Measurements from ENCODE around the gene TSG101.

TSG101 gene, protein sequence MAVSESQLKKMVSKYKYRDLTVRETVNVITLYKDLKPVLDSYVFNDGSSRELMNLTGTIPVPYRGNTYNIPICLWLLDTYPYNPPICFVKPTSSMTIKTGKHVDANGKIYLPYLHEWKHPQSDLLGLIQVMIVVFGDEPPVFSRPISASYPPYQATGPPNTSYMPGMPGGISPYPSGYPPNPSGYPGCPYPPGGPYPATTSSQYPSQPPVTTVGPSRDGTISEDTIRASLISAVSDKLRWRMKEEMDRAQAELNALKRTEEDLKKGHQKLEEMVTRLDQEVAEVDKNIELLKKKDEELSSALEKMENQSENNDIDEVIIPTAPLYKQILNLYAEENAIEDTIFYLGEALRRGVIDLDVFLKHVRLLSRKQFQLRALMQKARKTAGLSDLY

DNA sequence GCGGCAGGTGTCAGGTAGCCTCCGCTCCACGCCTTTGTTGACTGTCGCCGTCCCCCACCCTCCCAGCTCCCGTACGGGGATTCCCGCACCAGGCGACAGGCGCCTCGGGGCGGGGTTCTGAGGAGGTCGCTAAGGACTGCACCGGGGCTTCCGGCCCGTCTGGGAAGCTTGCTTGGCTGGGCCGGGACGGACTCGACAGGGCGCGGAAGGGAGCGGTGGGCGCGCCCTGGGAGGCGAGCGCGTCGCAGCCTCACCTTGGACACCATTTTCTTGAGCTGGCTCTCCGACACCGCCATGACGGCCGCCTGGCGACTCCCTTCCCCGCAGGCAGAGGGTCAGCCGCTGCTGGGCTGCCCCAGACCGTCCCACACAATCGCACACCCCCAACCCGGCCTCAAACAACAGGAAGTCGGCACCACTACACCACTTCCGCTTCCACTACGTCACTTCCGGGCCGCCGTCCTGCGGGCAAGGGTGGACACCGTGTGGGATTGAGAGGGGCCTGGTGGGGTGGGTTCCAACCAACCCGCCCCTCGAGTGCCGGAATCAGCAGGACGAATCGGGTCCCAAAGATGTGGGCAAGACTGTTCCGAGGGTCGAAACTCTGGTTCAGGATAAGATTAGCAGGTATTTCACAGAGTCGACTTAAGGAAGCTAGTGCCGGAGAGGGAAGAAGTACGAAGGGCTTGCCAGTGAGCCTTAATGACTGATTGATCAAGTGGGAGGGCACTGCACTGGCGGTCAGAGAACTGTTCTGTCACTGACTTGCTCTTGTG lies at the start of gene TSG101:
TSG101 (minus strand) TSS at position 422 of the 776 bp plus-strand sequence; CDS start at position 296, 126 bp downstream.
- peak; percentile 45 for DNase-seq

DNA sequence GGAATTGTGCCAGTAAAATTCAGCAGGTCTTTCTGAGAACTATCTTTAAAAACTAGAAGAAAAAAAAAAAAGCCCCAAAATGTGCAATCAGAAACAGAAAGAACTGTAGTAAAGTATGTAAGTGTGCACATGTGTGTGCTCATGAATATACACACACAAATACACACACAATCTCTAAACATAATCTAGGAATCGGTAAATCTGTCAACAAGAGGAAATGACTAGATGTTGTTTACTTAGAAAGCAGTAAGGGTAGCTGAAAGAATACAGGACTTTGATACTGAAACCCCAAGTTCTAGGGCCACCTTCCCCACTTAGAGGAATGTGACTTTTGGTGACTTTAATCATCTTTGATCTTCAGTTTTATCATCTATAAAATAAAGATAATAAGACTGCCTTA lies 48.6 kb upstream of the TSG101 start:
- no peak for DNase-seq

DNA sequence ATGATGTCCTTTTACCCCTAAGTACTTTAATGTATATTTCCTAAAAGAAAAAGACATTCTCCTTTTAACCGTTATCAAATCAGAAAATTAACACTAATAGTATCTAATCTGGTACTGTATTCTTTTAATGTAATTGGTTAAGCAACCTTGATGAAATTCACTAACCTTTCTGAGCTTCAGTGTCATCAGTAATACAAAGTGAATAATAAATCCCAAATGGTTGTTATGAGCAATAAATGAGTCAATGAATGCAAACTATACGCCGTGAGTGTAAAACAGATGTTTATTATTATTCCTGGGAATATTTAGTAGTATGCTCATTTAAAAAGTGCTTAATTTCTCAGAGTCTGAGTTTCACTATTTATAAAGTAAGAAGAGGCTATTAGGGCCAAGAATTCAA lies 40.3 kb upstream of the TSG101 start:
- DNase-seq: no peak

DNA sequence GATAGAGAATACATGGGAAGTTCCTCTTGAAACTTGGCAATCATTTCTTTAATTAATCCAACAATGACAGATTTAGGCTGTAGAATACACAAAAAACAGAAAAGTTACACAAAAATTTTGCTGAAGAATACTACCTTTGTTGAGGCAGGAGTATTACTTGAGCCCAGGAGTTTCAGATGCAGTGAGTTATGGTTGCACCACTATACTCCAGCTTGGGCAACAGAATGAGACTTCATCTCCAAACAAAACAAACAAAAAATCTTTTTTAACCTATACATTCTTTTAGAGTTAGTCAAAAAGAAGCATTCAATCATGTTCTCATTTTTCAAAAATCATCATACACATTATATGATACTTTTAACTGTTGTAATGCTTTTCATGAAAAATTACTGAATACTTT lies 39.7 kb upstream of the TSG101 start:
- no peak for DNase-seq

DNA sequence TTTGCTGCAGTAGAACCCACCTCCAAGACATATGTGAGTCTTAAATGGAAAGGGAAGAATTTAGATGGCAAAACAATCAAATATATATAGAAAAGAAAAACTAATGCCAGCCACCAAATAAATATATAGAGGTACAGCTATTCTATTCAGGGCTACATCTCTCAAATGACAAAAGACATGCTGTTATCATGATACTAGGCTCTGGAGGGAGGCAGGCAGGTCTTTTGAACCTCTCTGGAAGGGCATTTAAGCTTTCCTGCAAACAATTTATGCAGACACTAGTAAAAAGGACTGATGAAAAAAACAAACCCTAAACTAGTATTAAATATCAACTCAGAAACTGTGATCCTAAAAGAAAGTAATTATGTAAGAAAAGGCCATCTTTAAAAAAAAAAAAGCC lies 37.4 kb upstream of the TSG101 start:
- DNase-seq: no peak

DNA sequence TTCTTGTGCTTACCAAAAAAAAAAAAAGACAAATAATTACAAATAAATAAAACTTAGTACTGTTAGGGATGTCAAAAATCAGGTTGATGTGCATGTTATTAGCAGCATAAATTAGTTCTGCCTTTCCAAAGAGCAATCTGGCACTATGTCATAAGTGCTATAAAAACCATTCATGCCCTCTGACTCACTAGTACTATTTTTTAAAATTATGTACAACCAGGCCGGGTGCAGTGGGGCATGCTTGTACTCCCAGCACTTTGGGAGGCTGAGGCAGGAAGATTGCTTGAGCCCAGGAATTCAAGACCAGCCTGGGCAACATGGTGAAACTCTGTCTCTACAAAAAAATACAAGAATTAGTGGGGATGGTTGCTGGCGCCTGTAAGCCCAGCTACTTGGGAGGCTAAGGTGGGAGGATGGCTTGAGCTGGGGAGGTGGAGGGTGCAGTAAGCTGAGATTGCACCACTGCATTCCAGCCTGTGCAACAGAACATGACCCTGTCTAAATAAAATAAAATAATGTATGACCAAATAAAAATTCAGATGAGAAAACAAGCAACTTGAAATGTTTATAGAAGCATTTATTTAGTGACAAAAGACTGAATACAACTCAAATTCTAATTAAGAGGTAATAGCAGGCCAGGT lies 36.5 kb upstream of the TSG101 start:
- no peak for DNase-seq

DNA sequence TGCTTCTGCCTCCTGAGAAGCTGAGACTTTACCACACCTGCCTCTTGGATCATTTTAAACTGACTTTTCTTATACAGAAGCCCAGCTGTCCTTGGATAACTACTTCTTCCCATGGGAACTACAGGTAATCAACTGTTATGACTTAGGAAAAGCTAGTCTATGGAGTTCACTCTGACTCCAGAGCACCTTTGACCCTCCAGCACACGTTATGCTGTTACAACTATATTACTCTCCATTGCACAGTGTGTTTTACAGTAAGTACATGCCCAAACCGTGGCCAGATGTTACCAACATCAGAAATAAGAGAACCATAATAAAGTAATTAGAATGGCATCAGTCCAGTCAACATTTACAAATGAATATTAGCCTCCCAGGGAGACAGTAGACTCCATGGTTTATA lies 21.3 kb upstream of the TSG101 start:
- DNase-seq: no peak

DNA sequence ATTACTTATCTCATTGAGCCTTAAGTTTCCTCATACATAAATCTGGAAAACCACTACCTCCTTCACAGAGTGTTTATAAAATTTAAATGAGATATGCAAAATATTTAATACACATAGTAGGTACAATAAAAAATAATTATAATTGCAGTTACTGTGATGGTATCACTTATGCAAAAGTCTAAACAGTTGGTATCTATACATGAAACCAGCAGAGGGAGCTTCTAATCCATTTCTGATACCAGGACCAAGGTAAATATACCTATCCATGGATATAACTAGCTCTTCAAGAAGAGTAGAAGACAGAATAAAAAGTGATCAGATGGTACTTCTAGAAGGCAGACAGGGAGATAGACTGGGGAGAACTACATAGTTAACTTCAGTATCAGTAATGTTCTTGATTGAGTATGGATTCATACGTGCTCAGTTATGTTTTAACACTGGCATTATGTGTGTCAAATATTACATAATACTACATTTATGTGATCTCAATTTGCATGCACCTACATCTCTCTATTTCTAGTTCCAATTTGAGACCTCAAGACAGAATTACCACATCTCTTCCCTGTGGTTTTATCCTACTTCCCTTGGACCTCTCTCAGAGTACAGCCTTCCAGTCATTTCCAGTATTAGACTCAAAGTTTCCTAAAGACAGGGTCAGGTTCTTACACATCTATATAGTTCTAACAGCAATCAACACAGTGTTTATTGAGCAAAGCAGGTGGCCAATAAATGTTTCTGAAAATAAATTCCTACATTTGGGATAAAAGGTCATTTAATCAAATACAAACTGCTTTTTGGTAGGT lies 13.7 kb upstream of the TSG101 start:
- DNase-seq: no peak

DNA sequence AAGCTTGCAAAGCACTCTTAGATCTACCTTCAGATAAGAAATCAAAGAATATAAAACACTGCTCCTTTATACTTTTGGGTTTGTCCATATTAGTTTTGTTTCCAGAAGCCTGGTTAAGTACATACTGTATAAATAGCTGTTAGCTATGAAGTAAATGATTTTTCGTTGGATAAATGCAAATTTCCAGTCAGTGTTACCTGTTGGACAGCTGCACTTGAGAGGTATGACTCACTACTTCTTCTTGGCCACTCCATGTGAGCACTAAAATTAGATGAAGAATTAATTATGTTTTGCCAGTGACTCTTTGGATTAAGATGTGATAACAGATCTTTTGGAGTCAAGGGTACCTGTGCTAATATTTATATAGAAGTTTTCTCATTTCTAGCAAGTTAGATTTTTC lies 9.5 kb upstream of the TSG101 start:
- no peak for DNase-seq

DNA sequence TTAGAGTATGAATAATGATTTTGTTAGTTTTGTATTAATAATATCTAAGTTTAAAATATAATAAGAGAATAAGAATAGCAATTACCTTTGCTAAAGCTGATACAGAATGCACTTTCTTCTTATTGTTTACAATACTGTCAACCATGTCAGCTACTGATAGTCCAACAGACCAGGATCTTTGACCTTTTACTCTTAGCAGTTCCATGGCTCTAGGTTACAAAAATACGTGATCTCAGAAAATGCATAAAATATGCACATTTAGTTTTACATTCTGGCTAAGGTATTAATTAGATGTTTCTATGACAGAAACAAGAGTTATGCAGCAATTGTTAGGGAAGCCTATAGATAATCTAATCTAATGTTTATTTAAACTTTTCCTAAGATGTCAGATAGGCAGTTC lies 7.5 kb upstream of the TSG101 start:
- no peak for DNase-seq

DNA sequence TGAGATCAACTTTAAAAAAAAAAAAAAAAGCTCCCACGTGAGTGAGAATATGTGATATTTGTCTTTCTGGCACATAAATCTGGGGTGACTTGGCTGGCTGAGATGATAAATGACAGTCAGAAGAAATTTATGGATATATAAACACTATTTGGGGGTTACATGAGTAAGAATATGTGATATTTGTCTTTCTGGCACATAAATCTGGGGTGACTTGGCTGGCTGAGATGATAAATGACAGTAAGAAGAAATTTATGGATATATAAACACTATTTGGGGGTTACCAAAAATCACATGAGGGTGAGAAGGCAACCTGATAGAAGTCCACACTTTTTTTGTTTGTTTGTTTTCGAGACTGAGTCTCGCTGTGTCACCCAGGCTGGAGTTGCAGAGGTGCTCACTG lies 6.6 kb upstream of the TSG101 start:
- no peak for DNase-seq

DNA sequence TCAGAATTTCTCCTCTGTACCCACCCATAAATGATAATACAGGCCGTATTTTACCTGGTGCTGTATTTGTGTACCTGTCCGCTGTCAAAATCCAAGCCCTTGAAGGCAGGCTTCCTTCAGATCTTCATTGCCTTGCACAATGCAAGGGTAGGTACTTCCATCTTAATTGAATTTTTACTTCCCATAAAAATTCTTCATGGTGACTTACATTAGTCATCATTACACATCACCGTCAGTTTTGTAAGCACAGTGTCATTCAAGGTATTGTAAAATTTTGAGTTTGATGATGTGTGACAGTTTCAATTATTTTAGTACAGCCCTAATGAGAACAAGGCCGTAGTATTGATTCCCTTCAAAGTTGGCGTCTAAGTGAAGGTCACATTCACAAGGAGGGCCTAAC lies 770 bp upstream of the TSG101 start:
- no peak for DNase-seq

DNA sequence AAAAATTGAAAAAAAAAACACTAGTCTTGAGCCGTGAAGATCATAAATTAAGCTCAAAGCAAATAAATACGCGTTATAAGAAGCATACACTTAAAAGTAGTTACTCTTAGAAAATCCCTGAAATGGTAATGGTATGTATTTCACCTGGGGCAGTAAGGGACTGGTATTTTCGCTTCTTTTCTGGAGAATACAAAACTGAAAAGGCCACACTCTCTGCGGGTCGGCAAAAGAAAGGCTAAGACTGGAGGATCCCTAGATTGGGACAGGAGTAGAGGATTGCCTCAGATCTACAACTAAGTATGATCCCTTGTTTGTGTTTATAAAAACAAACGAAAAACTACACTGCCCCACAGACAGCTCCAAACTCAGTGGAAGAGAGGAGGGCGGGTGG lies 617 bp downstream of the TSG101 start:
- DNase-seq: no peak

DNA sequence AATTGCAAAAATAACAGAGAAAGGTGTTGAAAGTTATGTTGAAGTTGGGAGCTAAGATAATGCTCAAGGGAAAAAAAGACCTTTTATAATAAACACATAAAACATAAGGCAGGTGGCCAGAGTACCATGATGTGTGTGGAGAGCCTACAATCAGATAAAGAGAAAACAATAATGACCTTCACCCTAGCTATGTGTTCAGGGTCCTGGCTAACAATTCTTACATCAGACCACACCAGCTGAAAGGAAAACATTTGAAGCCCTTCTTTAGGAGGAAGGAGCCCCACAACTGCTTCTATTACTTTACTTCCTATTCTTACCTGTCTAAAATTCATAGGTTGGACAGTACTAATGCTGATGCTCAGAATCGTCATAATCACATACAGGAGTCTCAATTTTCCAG lies 2.5 kb downstream of the TSG101 start:
- DNase-seq: no peak

DNA sequence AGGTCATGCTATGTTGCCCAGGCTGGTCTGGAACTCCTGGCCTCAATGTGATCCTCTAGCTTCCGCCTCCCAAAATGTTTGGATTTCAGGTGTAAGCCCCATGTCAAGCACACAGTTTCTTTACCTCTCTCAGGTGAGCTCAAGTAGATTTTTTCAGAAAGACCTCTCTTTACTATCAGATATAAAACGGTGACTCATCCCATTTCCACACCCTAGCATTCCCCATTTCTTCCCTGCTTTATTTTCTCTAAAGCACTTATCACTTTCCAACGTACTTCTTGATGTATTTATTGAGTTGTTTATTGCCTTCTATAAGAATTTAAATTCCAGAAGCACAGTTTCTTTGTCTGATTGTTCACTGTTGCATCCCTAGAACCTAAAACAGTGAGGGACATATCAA lies 3.7 kb downstream of the TSG101 start:
- DNase-seq: no peak

DNA sequence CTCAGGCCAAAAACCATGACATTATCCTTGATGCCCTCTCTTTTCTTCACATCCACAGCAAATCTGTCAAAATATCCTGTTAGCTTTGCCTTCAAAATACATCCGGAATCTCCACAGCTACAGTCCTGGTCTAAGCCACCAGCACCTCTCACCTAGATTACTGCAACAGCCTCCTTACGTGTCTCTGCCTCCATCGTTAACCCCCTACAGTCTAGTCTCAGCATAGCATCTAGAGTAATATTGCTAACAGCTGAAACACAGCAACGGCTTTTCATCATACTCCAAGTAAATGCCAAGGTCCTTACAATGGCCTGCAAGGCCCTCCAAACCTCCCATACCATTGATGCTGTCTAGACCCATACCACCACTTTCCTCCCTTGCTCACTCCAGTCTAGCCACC lies 4.4 kb downstream of the TSG101 start:
- no peak for DNase-seq

DNA sequence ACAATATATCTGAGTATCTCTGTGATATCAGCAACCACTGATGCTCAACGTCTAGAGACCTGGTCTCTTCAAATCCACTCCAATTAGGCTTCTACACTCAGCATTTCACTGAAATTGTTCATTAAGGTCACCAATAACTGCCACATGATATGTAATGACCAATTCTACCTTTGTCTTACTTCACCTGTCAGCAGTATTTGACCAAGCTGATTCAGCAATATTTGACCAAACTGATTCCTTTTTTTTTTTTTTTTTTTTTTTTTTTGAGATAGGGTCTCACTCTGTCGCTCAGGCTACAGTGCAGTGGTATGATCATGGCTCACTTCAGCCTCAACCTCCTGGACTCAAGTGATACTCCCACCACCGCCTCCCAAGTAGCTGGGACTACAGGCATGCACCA lies 5.6 kb downstream of the TSG101 start:
- no peak for DNase-seq

DNA sequence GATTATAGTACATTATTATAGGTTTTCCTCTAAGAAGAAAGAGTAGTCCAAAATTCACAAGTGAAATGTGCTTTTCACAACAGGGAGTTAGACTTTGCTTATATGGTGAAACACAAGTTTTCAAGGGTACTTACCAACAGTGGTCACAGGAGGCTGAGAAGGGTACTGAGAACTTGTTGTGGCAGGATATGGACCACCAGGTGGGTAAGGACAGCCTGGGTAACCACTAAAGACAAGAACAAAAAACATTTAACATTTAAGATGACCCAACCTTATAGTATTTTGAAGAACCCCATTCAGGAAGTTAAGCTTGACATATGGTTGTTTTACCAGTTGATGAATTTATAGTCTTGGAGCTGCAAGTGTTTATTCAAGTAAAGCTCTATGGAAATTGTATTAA lies 24.4 kb downstream of the TSG101 start:
- no peak for DNase-seq

DNA sequence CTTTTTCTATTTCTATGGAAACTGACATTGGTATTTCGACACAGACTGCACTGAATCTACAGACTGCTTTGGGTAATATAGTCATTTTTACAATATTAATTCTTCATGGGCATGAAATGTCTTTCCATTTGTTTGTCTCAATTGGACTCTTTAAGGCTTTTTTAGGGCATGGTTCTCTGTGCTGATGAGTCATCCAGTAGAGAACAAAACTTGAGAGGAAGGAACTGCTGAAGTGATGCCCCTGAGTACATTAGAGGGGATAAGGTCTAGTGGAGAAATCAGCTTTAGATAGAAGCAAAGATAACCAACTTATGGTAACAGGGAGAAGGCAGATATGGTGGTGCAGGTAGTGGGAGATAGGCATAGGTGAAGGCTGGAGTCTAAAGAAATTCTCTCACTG lies 25.1 kb downstream of the TSG101 start:
- DNase-seq: no peak

DNA sequence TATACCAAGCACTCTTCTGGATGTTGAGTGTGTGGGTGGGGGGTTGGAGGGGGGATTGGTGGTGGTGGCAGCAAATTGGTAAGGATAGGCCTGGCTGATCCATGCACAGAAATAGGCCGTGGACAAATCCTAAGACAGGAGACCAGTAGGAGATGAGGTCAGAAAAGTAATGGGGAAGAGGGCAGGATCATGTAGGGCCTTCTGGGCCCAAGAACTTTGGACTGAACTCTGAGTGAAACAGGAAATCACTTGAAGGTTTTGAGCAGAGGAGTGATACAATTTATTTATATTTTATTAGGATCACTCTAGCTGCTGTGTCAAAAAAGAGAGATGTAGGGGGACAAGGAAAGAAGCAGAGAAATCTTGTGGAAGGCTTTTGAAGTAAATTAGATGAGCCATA lies 28.7 kb downstream of the TSG101 start:
- no peak for DNase-seq

DNA sequence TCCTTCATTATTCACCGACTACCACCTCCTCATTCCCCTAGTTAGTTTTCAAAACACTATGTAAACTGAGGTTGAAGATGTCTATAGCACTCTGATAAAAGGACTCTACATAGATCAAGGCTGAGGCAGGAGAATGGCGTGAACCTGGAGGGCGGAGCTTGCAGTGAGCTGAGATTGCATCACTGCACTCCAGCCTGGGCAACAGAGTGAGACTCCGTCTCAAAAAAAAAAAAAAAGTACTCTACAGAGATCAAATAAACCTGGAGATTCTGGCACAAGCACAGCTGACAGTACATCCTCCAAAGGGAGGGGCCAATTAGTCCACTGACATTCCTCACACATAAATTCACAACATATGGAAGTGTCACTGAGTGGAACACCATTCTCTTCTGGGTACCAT lies 31.0 kb downstream of the TSG101 start:
- DNase-seq: no peak

DNA sequence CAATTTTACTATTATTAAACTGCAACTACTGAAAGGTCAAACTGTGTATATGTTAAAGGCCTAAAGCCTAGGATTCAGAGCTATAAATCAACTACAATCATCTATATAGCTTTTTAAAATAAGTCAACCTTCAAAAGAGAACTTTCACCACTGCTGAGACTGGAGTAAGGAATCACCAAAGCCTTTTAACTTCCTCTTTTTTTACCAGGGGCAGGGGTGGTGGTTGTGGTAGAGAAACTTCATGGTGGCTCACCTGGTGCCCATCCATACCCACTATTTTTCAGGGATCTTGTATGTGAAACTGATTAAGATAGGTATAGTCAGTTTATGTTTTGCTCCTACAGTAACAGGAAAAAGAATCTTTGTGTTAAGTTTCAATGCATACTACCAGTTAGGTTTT lies 31.5 kb downstream of the TSG101 start:
- no peak for DNase-seq

DNA sequence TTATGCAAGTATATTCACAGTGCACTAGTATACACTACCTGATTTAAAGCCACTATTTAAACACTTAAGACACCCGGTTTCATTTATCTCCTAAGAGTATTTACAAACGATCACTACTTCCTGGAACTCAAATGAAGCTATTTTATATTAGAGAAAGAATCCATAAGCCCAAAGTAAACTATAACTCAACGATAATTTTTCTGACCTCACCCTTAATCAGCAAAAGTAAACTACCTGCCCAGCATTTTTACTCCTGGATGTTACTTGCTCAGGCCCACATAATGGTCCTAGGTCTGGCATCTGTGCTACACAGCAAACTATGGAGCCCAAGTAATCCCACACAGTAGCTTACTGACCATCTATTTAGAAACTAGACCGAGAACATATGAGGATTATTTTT lies 33.4 kb downstream of the TSG101 start:
- DNase-seq: no peak

All from NCI-H1694 (cell line).